ENCODE results near the gene CEP70. TPM values are rescaled to one million over a fixed set of nuclear protein-coding genes. Genes with fewer than 3 reads are reported as not detected.

Gene CEP70
- total and polyA plus RNA-seq, 2 donors (not counting 1 experiment from before 2014, with no cell fraction given) = 1.00 to 9.6 TPM

GRCh38 chr3:138498991-138499390 lies 95.1 kb downstream of the CEP70 start:
- CTCF ChIA-PET = interaction anchor here (1.5 kb wide), 1 partner anchor 417 kb away, joined by 3 read pairs; no protein-coding TSS in a partner anchor

GRCh38 chr3:138497851-138498250 lies 96.2 kb downstream of the CEP70 start:
- H3K27me3 Mint-ChIP-seq = no peaks in the 10 kb centered on the region
- Histone ChIP-seq H3K27ac (ENCODE audit: low read length in 2 of 2) (no peak overlapping the region), H3K4me1 (ENCODE audit: control insufficient read depth in 2 of 2, insufficient read depth in 2 of 2, low read length in 2 of 2) (no peaks in the 10 kb centered on the region), H3K79me2 (ENCODE audit: control insufficient read depth, insufficient read depth, low read length) (no peaks in the 10 kb centered on the region), H3K36me3 (replicated peaks in 1 of 2; ENCODE audit: control extremely low read depth in 1 of 2, control insufficient read depth in 1 of 2, extremely low read depth in 1 of 2, insufficient read depth in 2 of 2, low read length in 1 of 2) (no peaks in the 10 kb centered on the region), H3K9me3 (ENCODE audit: control extremely low read depth in 1 of 3, control insufficient read depth in 2 of 3, insufficient read depth in 1 of 3, low read length in 2 of 3) (no peaks in the 10 kb centered on the region), H3K27me3 (replicated peaks in 1 of 4; ENCODE audit: control extremely low read depth in 1 of 4, control insufficient read depth in 3 of 4, insufficient read depth in 4 of 4, low read length in 3 of 4) (no peaks in the 10 kb centered on the region), H2AFZ (ENCODE audit: insufficient read depth, low read depth, low read length, poor library complexity, severe bottlenecking) (no peak overlapping the region), H3K4me2 (replicated peaks; ENCODE audit: low read depth, low read length, poor library complexity, severe bottlenecking) (no peak overlapping the region), H3K9ac (ENCODE audit: low read length) (no peak overlapping the region), H4K20me1 (ENCODE audit: control insufficient read depth, insufficient read depth, low read length, poor library complexity, severe bottlenecking) (no peaks in the 10 kb centered on the region), H3K4me3 (ENCODE audit: control extremely low read depth in 1 of 5, extremely low read depth in 1 of 5, insufficient read depth in 1 of 5, low read depth in 2 of 5, low read length in 4 of 5) (no peak overlapping the region)
- H3K9me3 Mint-ChIP-seq (ENCODE audit: insufficient read depth) = no peaks in the 10 kb centered on the region
- TF ChIP-seq CTCF (IDR thresholded peaks at IDR 0.05) (no peak), EZH2 (IDR thresholded peaks at IDR 0.05; ENCODE audit: borderline replicate concordance, insufficient read depth, low read depth, low read length, poor library complexity, severe bottlenecking) (no peak)
- ATAC-seq (ENCODE audit: low read depth) (no peak), DNase-seq (no peak)
- intact Hi-C loops (cut with micrococcal nuclease) = no loop called here
- H3K27ac Mint-ChIP-seq = no peak overlapping the region
- H3K4me3 Mint-ChIP-seq = no peak overlapping the region
- no peaks in the 10 kb centered on the region for H3K4me1 Mint-ChIP-seq
- CTCF ChIA-PET = interaction anchor here (1.5 kb wide), 1 partner anchor 418 kb away, joined by 3 read pairs; no protein-coding TSS in a partner anchor
- POLR2A ChIA-PET = no interaction called here
- no CpG with 5 or more reads among the region's 1 CpG for WGBS (ENCODE audit: insufficient coverage)

More at GRCh38 chr3:138498991-138499390, 95.1 kb downstream of the CEP70 start:
- Histone ChIP-seq H3K4me3 (ENCODE audit: control extremely low read depth in 1 of 5, extremely low read depth in 1 of 5, insufficient read depth in 1 of 5, low read depth in 2 of 5, low read length in 4 of 5) (no peak overlapping the region), H3K36me3 (replicated peaks in 1 of 2; ENCODE audit: control extremely low read depth in 1 of 2, control insufficient read depth in 1 of 2, extremely low read depth in 1 of 2, insufficient read depth in 2 of 2, low read length in 1 of 2) (no peaks in the 10 kb centered on the region), H3K27ac (ENCODE audit: low read length in 2 of 2) (no peak overlapping the region), H3K79me2 (ENCODE audit: control insufficient read depth, insufficient read depth, low read length) (no peaks in the 10 kb centered on the region), H3K9ac (ENCODE audit: low read length) (no peak overlapping the region), H4K20me1 (ENCODE audit: control insufficient read depth, insufficient read depth, low read length, poor library complexity, severe bottlenecking) (no peaks in the 10 kb centered on the region), H3K9me3 (ENCODE audit: control extremely low read depth in 1 of 3, control insufficient read depth in 2 of 3, insufficient read depth in 1 of 3, low read length in 2 of 3) (no peaks in the 10 kb centered on the region), H3K4me2 (replicated peaks; ENCODE audit: low read depth, low read length, poor library complexity, severe bottlenecking) (no peak overlapping the region), H3K4me1 (ENCODE audit: control insufficient read depth in 2 of 2, insufficient read depth in 2 of 2, low read length in 2 of 2) (no peaks in the 10 kb centered on the region), H3K27me3 (replicated peaks in 1 of 4; ENCODE audit: control extremely low read depth in 1 of 4, control insufficient read depth in 3 of 4, insufficient read depth in 4 of 4, low read length in 3 of 4) (no peaks in the 10 kb centered on the region), H2AFZ (ENCODE audit: insufficient read depth, low read depth, low read length, poor library complexity, severe bottlenecking) (no peak overlapping the region)
- Mint-ChIP-seq H3K27me3 (no peaks in the 10 kb centered on the region), H3K9me3 (ENCODE audit: insufficient read depth) (no peaks in the 10 kb centered on the region), H3K4me1 (no peaks in the 10 kb centered on the region), H3K27ac (no peak overlapping the region), H3K4me3 (no peak overlapping the region)
- DNase-seq = no peak
- no peak for ATAC-seq (ENCODE audit: low read depth)
- intact Hi-C loops (cut with micrococcal nuclease) = no loop called here
- TF ChIP-seq CTCF (IDR thresholded peaks at IDR 0.05) (no peak), EZH2 (IDR thresholded peaks at IDR 0.05; ENCODE audit: borderline replicate concordance, insufficient read depth, low read depth, low read length, poor library complexity, severe bottlenecking) (no peak)
- POLR2A ChIA-PET = no interaction called here

Measured in B cell (primary cell).